Kidney capillary endothelial cell (primary cell): ENCODE data around the gene NFE2L1.
A peak's percentile ranks its signal among the peaks of the same experiment; 100 is the strongest.
"Not testable (repeated sequence)": the region's sequence is repeated elsewhere in the genome, so short reads cannot be mapped to it uniquely, and the experiment has no call there.

ENCODE experiments used
- DNase-seq: peaks from one replicate; pipeline ENCODE4 v3.0.0-alpha.2; 2018; ENCODE audit warnings: low spot score

NFE2L1 gene

GRCh38 chr17:48023400-48024148 is 24.6 kb upstream of the NFE2L1 start:
- DNase-seq, result peak; percentile 48

DNA sequence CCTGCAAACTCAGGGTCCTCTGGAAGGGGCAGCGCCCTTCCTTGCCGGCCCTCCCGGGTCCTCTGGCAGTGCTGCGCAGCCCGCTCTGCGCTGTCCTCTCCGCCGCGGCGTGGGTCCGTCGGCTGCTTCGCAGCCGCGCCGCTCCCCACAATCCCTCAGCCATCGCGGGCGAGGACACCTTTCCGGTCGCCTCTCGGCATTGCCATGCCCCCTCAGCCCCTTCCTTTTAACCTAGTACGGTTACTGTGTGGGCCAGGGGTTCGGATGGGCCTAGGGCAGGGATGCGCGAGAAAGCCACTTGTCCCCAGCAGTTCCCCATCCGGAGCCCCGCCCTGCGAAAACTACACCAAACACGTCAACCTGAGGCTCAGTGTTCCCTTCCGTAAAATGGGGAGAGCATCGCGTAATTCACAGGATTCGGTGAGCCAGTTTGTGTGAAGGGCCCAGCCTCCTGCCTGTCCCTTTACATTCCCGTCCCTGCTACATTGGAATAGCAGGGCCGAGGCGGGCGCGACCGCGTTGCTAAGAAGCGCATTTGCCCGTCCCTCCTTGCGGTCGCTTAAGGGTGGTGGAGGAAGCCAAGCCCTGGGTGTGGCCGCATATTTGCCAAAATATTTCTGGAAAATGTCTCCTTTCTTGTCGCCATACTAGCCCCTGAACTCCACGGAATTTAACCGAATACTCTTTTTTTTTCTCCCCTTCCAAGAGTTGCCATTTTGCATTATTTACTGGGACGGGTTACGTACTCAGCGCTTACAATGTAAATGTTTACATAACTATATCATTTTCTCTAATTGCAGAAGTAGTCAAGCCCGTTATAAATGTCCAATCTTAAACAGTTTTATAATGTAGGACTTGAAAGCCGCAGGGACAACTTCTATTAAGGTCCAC is 23.8 kb upstream of the NFE2L1 start:
- DNase-seq, result no peak

DNA sequence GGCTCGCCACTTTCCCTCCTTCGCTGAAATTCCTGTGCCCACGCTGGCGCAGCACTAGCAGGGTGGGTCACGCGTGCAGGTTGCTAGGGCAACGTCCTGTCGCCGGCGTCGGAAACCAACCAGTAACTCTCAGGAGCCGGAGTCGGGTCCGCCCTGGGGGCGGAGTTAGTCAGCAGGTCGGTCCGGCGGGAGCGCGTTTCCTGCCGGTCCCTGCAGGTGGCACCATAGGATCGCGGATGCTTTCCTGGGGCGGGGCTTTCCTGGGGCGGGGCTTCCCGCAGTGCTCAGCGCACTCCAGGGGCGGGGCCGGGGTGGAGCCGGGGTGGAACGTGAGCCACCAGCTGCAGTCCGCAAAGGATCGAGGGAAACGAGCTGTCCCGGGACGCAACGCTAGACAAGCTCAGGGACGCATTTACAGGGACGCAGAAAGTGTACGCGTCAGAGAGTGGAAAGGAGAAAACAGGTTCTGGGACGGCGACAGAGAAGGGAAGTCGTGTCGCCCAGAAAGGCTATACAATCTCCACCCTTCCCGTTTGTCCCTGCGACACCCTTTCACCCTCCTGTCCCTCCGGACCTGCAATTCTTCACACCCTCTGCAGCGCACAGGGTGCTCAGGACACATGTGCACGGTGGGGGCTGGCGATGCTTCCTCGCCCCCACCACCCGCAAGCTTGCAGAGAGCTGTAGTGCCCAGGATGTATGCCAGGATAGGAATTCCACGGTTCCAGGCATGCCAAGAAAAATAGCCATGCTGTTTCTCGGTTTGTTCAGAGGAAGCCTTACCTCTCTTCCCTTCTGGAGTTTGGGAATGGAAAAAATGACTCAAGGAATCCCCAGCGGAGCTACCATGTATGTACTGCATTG is 22.9 kb upstream of the NFE2L1 start:
- DNase-seq, result peak; percentile 96

GRCh38 chr17:48025904-48026501 is 22.2 kb upstream of the NFE2L1 start:
- no peak for DNase-seq

DNA sequence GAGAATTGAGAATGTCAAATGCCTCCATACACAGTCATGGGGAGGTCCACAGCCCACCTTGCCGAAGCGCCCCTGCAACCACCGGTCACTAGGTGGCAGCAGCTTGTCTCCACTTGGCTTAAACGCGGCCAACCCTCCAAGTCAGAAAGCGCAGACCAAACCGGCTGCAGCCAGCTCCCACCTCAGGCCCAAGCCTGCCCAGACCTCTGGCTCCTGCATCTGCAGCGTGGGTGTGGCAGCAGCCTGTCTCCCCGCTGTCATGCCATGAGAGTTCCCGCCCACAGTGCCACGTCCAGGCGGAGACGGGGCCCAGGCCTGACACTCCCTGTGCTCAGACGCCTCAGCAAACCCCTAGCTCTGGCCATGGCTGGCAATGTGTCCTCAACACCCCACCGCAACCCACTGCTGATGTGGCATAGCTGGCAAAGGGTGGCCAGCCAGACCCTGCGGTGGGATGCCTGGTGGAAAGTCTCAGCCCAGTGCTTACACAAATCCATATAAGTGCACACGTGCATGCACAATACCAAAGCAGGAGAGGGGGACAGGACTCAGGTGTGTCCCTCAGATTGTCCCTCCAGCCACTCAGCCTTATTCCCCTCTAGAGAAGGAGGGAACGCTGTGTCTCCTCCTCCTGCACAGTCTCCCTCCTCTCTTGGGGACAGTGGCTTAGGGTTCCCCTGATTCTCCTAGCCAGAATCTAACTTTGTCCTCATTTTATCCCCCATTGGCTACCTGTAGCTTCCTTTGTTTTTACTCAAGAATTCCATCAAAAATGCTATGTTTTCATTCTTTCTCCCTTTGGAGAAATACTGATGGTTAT is 21.4 kb upstream of the NFE2L1 start:
- peak; percentile 78 for DNase-seq

GRCh38 chr17:48027322-48027981 is 20.7 kb upstream of the NFE2L1 start:
- DNase-seq, result no peak

GRCh38 chr17:48028736-48029135 is 19.4 kb upstream of the NFE2L1 start:
- no peak for DNase-seq

- peak; percentile 28 for DNase-seq
Measured at GRCh38 chr17:48030531-48030930, 17.6 kb upstream of the NFE2L1 start.

- DNase-seq, result no peak
Measured at GRCh38 chr17:48031966-48032365, 16.2 kb upstream of the NFE2L1 start.

DNA sequence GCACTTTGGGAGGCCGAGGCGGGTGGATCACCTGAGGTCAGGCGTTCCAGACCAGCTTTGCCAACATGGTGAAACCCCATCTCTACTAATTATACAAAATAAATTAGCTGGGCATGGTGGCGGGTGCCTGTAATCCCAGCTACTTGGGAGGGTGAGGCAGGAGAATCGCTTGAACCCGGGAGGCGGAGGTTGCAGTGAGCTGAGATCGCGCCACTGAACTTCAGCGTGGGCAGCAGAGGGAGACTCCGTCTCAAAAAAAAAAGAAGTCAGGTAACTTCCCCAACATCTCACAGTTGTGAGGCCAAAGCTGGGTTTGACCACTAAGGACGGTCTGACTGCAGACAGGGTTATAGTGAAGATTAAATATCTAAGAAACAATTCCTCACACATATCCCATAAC is 13.4 kb upstream of the NFE2L1 start:
- DNase-seq, result not testable (repeated sequence)

DNA sequence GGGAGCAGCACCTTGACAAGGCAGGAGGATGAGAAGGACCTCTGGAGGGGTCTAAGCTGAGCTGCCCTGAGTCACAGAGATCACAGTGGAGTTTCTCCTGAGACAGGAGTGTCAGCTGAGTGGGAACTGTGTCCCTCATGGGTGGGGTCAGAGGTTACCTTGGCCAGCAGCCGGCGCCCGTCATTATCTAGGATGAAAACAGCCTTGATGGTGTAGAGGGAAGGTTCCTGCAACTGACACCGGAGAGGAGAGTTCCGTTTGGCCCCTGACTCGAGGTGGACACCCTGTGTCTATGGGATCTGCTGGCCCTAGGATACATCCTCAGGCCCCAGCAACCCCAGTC is 11.5 kb upstream of the NFE2L1 start:
- no peak for DNase-seq

GRCh38 chr17:48037036-48037837 is 10.9 kb upstream of the NFE2L1 start, which contains the start of gene COPZ2:
COPZ2 (minus strand) TSS chr17:48037797; CDS start chr17:48037777, 20 bp downstream.
- no peak for DNase-seq

DNA sequence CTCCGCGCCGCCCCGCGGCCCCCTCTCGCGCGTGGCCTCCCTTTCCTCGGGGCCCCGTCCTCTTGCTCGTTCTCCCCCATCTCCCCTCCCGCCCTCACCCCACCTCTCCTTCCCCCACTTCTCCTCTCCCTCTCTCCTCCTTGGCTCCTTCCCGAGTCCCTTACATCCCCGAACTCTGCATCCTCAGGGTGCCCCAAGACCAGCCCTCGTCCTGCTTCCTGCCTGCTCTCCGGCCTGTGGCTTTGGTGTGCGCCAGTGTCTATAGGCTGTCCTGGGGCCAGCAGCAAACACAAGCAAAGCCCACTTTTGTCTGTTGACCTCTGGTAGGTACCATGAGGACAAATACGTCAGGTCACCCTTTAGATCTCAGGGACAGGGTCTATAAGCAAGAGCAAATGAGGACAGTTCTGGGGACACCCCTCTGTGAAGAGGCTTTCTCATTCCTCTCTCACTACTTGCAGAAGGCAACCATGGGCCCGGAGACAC is 10.3 kb upstream of the NFE2L1 start:
- DNase-seq, result no peak

DNA sequence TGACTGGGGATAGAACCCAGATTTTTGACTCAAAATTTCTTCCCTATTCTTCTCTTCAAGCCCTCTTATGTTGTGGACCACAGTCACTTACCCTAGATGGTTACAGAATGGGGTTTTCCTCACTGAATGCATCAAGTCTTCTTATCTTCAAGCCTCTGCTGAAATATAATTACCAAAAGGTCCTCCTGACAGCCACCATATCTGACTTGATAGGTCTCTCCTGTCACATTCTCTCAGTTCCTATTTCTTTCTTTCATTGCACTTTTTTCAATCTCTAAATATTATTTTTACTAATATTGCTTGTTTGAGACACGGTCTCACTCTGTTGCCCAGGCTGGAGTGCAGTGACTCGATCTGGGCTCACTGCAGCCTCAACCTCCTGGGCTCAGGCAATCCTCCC is 9.5 kb upstream of the NFE2L1 start:
- no peak for DNase-seq

DNA sequence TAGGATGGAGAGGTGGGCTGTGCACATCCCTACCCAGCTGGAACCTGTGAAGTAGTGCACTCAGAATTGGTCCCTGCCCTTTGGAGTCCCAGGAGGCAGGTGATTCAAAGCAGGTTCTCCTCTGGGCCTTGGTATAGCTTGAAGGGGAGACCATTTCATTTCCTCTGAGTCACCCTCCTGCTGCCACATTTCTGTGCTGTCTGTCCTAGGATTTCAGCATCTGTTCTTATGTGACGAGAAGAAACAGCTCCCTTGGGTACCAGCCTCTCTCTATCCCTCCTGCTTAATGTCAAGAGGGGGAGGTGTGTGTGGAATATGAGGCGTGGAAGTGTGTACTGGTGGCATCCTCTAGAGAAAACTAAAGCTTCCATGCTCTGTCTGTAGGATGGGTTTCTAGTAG is 5.0 kb upstream of the NFE2L1 start:
- no peak for DNase-seq

DNA sequence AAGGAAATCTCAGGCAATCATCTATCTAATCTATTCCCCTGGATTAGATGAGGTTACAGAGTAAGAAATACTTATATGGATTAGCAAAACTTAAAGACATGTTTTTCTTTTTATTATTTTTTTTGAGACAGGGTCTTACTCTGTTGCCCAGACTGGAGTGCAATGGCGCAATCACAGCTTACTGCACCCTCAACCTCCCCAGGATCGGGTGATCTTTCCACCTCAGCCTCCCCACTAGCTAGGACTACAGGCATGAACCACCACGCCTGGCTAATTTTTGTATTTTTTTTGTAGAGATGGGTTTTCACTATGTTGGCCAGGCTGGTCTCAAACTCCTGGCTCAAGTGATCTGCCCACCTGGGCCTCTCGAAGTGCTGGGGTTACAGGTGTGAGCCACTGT is 3.3 kb upstream of the NFE2L1 start:
- no peak for DNase-seq

DNA sequence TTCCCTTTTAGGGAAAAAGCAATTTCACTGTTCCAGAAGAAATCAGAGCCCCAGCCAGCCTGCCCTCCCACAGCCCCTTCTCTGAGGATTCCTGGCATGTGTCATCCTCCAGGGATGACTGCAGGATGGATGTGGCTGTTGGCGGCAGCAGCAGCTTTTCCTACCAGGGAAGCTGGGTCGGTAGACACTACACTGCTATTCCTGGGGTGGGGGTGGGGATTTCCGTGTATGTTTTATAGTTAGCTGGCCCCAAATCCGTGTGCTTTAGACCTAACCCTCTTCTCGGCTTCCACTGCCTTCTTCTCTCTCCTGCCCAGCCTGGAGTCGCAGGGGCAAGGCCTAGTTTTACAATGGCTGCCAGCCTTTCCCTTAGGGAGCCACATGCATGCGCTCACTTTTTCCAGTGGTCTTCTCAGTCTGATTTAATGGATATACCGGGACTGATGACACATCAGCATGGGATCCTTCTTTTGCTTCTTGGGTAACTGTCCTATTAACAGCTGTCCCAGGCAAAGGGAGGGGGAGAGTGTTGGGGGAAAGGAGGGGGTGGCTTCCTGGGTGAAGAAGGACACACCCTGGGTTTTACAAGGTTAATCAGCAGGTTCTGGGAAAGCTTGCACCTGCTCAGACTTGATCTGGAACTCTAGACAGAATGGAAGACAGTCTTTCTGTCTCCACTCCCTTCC is 2.7 kb upstream of the NFE2L1 start:
- no peak for DNase-seq

- no peak for DNase-seq
Measured at GRCh38 chr17:48046296-48046695, 1.9 kb upstream of the NFE2L1 start.
